Ovary (tissue), 3 donors: Measurements from ENCODE around the gene NRXN3.

Source experiments
- POLR2A ChIP-seq: fragments of 450-650 bp; IDR thresholded peaks from one replicate; pipeline ENCODE4 v1.6.1; 2017; ENCODE audit warnings: antibody characterized with exemption, mild to moderate bottlenecking, moderate library complexity
- TF ChIP-seq, protein P1 (sequence below), 3 donors: fragments of 450-650 bp in 2 of 3; fragments of 200-600 bp in 1 of 3; IDR thresholded peaks; one replicate each; pipeline versions ENCODE4 v1.5.1 to v1.8.0; 2016 to 2022; ENCODE audit warnings: antibody characterized with exemption in 3 of 3, mild to moderate bottlenecking in 1 of 3
- donor health status: DM: no; HTN: no; CAD: no.

GRCh38 chr14:78652727-78653126 lies 482.6 kb downstream of the NRXN3 start:
- TF ChIP-seq, protein P1, sequence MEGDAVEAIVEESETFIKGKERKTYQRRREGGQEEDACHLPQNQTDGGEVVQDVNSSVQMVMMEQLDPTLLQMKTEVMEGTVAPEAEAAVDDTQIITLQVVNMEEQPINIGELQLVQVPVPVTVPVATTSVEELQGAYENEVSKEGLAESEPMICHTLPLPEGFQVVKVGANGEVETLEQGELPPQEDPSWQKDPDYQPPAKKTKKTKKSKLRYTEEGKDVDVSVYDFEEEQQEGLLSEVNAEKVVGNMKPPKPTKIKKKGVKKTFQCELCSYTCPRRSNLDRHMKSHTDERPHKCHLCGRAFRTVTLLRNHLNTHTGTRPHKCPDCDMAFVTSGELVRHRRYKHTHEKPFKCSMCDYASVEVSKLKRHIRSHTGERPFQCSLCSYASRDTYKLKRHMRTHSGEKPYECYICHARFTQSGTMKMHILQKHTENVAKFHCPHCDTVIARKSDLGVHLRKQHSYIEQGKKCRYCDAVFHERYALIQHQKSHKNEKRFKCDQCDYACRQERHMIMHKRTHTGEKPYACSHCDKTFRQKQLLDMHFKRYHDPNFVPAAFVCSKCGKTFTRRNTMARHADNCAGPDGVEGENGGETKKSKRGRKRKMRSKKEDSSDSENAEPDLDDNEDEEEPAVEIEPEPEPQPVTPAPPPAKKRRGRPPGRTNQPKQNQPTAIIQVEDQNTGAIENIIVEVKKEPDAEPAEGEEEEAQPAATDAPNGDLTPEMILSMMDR (IDR thresholded peaks at IDR 0.05) = no peak
- TF ChIP-seq POLR2A = no peak
